Large intestine (tissue), 3 donors: ENCODE results near the gene ZNF280B. TPM values are rescaled to one million over a fixed set of nuclear protein-coding genes. Genes with fewer than 3 reads are reported as not detected.
A peak's percentile ranks its signal among the peaks of the same experiment; 100 is the strongest.
"Not testable (repeated sequence)": the region's sequence is repeated elsewhere in the genome, so short reads cannot be mapped to it uniquely, and the experiment has no call there.

Experiments
- DNase-seq, 2 donors: peaks; one replicate each; pipeline versions ENCODE4 v3.0.0 to v3.0.0-alpha.2; 2013
- H3K27ac ChIP-seq: one replicate; pipeline ENCODE4 v1.5.1; 2013; ENCODE audit warnings: low read length
- H3K27me3 ChIP-seq: 2 replicates; pipeline ENCODE4 v1.6.1; 2013; ENCODE audit warnings: low read length; ENCODE audit not compliant: control insufficient read depth, insufficient read depth
- H3K36me3 ChIP-seq: 2 replicates; pipeline ENCODE4 v1.6.1; 2013; ENCODE audit warnings: low read length; ENCODE audit not compliant: control insufficient read depth, insufficient read depth
- H3K4me1 ChIP-seq: one replicate; pipeline ENCODE4 v1.6.1; 2013; ENCODE audit warnings: low read length; ENCODE audit not compliant: control insufficient read depth, insufficient read depth
- H3K4me3 ChIP-seq: one replicate; pipeline ENCODE4 v1.5.1; 2013; ENCODE audit warnings: low read length
- H3K9me3 ChIP-seq: one replicate; pipeline ENCODE4 v1.6.1; 2013; ENCODE audit warnings: mild to moderate bottlenecking, low read depth, low read length, moderate library complexity; ENCODE audit not compliant: control insufficient read depth
- WGBS: methylation state at CpG from one replicate; pipeline ENCODE4 v1.1.5; 2013; ENCODE audit warnings: low lambda C conversion rate; ENCODE audit not compliant: insufficient coverage; 5-methylcytosine and 5-hydroxymethylcytosine counted together
- polyA plus RNA-seq: library from polyadenylated mRNA; unstranded; fragments of 120-200 nt; gene quantifications from one replicate; pipeline ENCODE4 v1.2.1, GENCODE V29; 2013

The ZNF280B gene
- polyA plus RNA-seq, 1 donor, result 2.3 TPM

- Histone ChIP-seq H3K4me3 (no peak overlapping the region), H3K27me3 (no peaks in the 10 kb centered on the region), H3K4me1 (peaks cover 7% of the 10 kb centered on the region), H3K36me3 (peaks cover 5% of the 10 kb centered on the region), H3K27ac (no peak overlapping the region), H3K9me3 (no peaks in the 10 kb centered on the region)
- WGBS, result no CpG with 5 or more reads among the region's 11 CpGs
- no peak for DNase-seq
These were observed 24.5 kb downstream of the ZNF280B start for GRCh38 chr22:22484023-22484422.

GRCh38 chr22:22480940-22481339, 27.6 kb downstream of the ZNF280B start:
- WGBS, result no CpG with 5 or more reads among the region's 2 CpGs
- H3K27ac ChIP-seq, result no peak overlapping the region
- H3K36me3 ChIP-seq, result no peaks in the 10 kb centered on the region
- no peaks in the 10 kb centered on the region for H3K9me3 ChIP-seq
- no peak overlapping the region for H3K4me3 ChIP-seq
- DNase-seq, result peak in 1 of 2 donors; percentile 20
- H3K27me3 ChIP-seq, result no peaks in the 10 kb centered on the region
- peaks cover 7% of the 10 kb centered on the region for H3K4me1 ChIP-seq

- H3K9me3 ChIP-seq, result no peaks in the 10 kb centered on the region
- DNase-seq, result no peak
- H3K4me3 ChIP-seq, result no peak overlapping the region
- WGBS, result no CpG with 5 or more reads among the region's 5 CpGs
- H3K27ac ChIP-seq, result no peak overlapping the region
- peaks cover 7% of the 10 kb centered on the region for H3K4me1 ChIP-seq
- H3K27me3 ChIP-seq, result no peaks in the 10 kb centered on the region
- no peaks in the 10 kb centered on the region for H3K36me3 ChIP-seq
These were observed 28.5 kb downstream of the ZNF280B start for GRCh38 chr22:22479999-22480532.

- H3K9me3 ChIP-seq, result no peaks in the 10 kb centered on the region
- H3K4me1 ChIP-seq, result peaks cover 13% of the 10 kb centered on the region
- H3K4me3 ChIP-seq, result no peak overlapping the region
- WGBS, result 31% methylated on average over 2 of the region's 2 CpGs
- DNase-seq, result peak in 1 of 2 donors; percentile 5
- H3K27me3 ChIP-seq, result no peaks in the 10 kb centered on the region
- no peaks in the 10 kb centered on the region for H3K36me3 ChIP-seq
- H3K27ac ChIP-seq, result peak overlapping the region; percentile 51
These were observed 29.4 kb downstream of the ZNF280B start for GRCh38 chr22:22479116-22479515.

- H3K36me3 ChIP-seq, result no peaks in the 10 kb centered on the region
- DNase-seq, result peak; percentile 25 to 55
- H3K27ac ChIP-seq, result peak overlapping the region; percentile 51
- no peak overlapping the region for H3K4me3 ChIP-seq
- H3K27me3 ChIP-seq, result no peaks in the 10 kb centered on the region
- H3K9me3 ChIP-seq, result no peaks in the 10 kb centered on the region
- peaks cover 13% of the 10 kb centered on the region for H3K4me1 ChIP-seq
These were observed 30.1 kb downstream of the ZNF280B start for GRCh38 chr22:22478470-22478869.

- Histone ChIP-seq H3K4me1 (peaks cover 6% of the 10 kb centered on the region), H3K4me3 (no peak overlapping the region), H3K9me3 (peaks cover under 1% of the 10 kb centered on the region), H3K27me3 (no peaks in the 10 kb centered on the region), H3K36me3 (no peaks in the 10 kb centered on the region), H3K27ac (no peak overlapping the region)
- DNase-seq, result peak; percentile 37 to 64
- whole genome bisulfite sequencing, result no CpG with 5 or more reads among the region's 2 CpGs
These were observed 33.8 kb downstream of the ZNF280B start for GRCh38 chr22:22474733-22475132.

- not testable (repeated sequence) for DNase-seq, H3K27ac ChIP-seq, H3K4me1 ChIP-seq, H3K36me3 ChIP-seq, H3K4me3 ChIP-seq, H3K9me3 ChIP-seq, H3K27me3 ChIP-seq
- 100% methylated on average over 1 of the region's 5 CpGs for WGBS
These were observed 37.4 kb downstream of the ZNF280B start for GRCh38 chr22:22471104-22471503.

GRCh38 chr22:22469527-22469926, 39.0 kb downstream of the ZNF280B start:
- no peak overlapping the region for H3K4me3 ChIP-seq
- H3K27ac ChIP-seq, result no peak overlapping the region
- DNase-seq, result no peak
- no peaks in the 10 kb centered on the region for H3K27me3 ChIP-seq
- H3K36me3 ChIP-seq, result no peaks in the 10 kb centered on the region
- 100% methylated on average over 1 of the region's 2 CpGs for WGBS
- peaks cover 6% of the 10 kb centered on the region for H3K9me3 ChIP-seq
- peaks cover 3% of the 10 kb centered on the region for H3K4me1 ChIP-seq

- WGBS, result 84% methylated on average over 5 of the region's 11 CpGs
- DNase-seq, H3K27ac ChIP-seq, H3K4me1 ChIP-seq, H3K4me3 ChIP-seq, H3K27me3 ChIP-seq, H3K36me3 ChIP-seq, H3K9me3 ChIP-seq: not testable (repeated sequence)
These were observed 39.6 kb downstream of the ZNF280B start for GRCh38 chr22:22468794-22469469.

GRCh38 chr22:22467112-22467511, 41.4 kb downstream of the ZNF280B start:
- Histone ChIP-seq H3K4me1 (no peaks in the 10 kb centered on the region), H3K27me3 (peaks cover 4% of the 10 kb centered on the region), H3K27ac (no peak overlapping the region), H3K4me3 (no peak overlapping the region), H3K9me3 (peaks cover 6% of the 10 kb centered on the region), H3K36me3 (no peaks in the 10 kb centered on the region)
- DNase-seq, result no peak
- 90% methylated on average over 1 of the region's 1 CpG for WGBS

- peaks cover 4% of the 10 kb centered on the region for H3K27me3 ChIP-seq
- H3K4me1 ChIP-seq, result no peaks in the 10 kb centered on the region
- H3K9me3 ChIP-seq, result peaks cover 6% of the 10 kb centered on the region
- 90% methylated on average over 1 of the region's 1 CpG for WGBS
- H3K27ac ChIP-seq, result no peak overlapping the region
- no peak overlapping the region for H3K4me3 ChIP-seq
- H3K36me3 ChIP-seq, result no peaks in the 10 kb centered on the region
- DNase-seq, result no peak
These were observed 42.8 kb downstream of the ZNF280B start for GRCh38 chr22:22465782-22466181.
